NCI-H446 (cell line): ENCODE results near the gene FPGS.

ENCODE experiments used
- DNase-seq, 2 experiments: peaks; one replicate each; lab custom pipeline; 2025; lab: John Stamatoyannopoulos, UW

FPGS gene

GRCh38 chr9:127860779-127861178, 58.1 kb downstream of the FPGS start:
- DNase-seq, result no peak

GRCh38 chr9:127862075-127863011, 59.7 kb downstream of the FPGS start:
- DNase-seq, result no peak

DNA sequence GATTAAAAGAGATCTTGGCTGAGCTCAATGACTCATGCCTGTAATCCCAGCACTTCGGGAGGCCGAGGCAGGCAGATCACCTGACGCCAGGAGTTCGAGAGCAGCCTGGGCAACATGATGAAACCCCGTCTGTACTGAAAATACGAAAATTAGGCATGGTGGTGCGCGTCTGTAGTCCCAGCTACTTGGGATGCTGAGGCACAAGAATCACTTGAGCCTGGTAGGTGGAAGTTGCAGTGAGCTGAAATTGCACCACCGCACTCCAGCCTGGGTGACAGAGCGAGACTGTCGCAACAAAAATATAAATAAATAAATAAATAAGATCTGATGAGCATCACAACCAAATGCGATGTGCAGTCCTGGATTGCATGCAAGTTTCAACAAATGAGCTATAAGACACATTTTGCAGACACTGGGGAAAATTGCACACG, 60.5 kb downstream of the FPGS start:
- no peak for DNase-seq
